BE2C (cell line): Measurements from ENCODE around the gene PSME1.

ENCODE experiments used
- DNase-seq: peaks from one replicate; pipeline ENCODE4 v3.0.0-alpha.2; 2020
- H3K27me3 ChIP-seq: fragments of 250-450 bp; sonication (Bioruptor Pico); 2 replicates; pipeline ENCODE4 v1.5.1; 2020; ENCODE audit warnings: mild to moderate bottlenecking
- H3K36me3 ChIP-seq: fragments of 250-450 bp; sonication (Bioruptor Pico); 2 replicates; pipeline ENCODE4 v1.5.1; 2020; ENCODE audit warnings: mild to moderate bottlenecking
- H3K4me1 ChIP-seq: fragments of 250-450 bp; sonication (Bioruptor Pico); 2 replicates; pipeline ENCODE4 v1.5.1; 2020
- H3K4me3 ChIP-seq: 2 replicates; pipeline ENCODE4 v1.5.1; 2011; ENCODE audit warnings: low read depth, low read length
- H3K9me3 ChIP-seq: fragments of 250-450 bp; sonication (Bioruptor Pico); 2 replicates; pipeline ENCODE4 v1.5.1; 2020
- CTCF ChIP-seq: IDR thresholded peaks from 2 replicates; pipeline ENCODE4 v1.5.1; 2012; ENCODE audit warnings: mild to moderate bottlenecking, low read depth, low read length

PSME1 gene

GRCh38 chr14:24123424-24124417 is 12.3 kb upstream of the PSME1 start:
- Histone ChIP-seq H3K4me3 (no peak overlapping the region), H3K4me1 (no peaks in the 10 kb centered on the region), H3K36me3 (peaks cover 14% of the 10 kb centered on the region), H3K27me3 (no peaks in the 10 kb centered on the region), H3K9me3 (no peaks in the 10 kb centered on the region)
- DNase-seq: no peak
- TF ChIP-seq CTCF: no peak

GRCh38 chr14:24126939-24127338 is 9.1 kb upstream of the PSME1 start:
- DNase-seq: no peak
- Histone ChIP-seq H3K9me3 (no peaks in the 10 kb centered on the region), H3K36me3 (no peaks in the 10 kb centered on the region), H3K4me3 (no peak overlapping the region), H3K27me3 (no peaks in the 10 kb centered on the region), H3K4me1 (no peaks in the 10 kb centered on the region)
- TF ChIP-seq CTCF: no peak

- no peaks in the 10 kb centered on the region for H3K36me3 ChIP-seq
- no peak for DNase-seq
- H3K4me1 ChIP-seq: no peaks in the 10 kb centered on the region
- no peak overlapping the region for H3K4me3 ChIP-seq
- H3K27me3 ChIP-seq: no peaks in the 10 kb centered on the region
- H3K9me3 ChIP-seq: no peaks in the 10 kb centered on the region
- TF ChIP-seq CTCF: no peak
These were observed 8.3 kb upstream of the PSME1 start for GRCh38 chr14:24127673-24128072.

GRCh38 chr14:24129410-24129998 is 6.5 kb upstream of the PSME1 start:
- no peak for DNase-seq
- no peaks in the 10 kb centered on the region for H3K4me1 ChIP-seq
- no peaks in the 10 kb centered on the region for H3K36me3 ChIP-seq
- TF ChIP-seq CTCF: no peak
- no peaks in the 10 kb centered on the region for H3K9me3 ChIP-seq
- H3K4me3 ChIP-seq: no peak overlapping the region
- H3K27me3 ChIP-seq: no peaks in the 10 kb centered on the region

GRCh38 chr14:24130380-24130716 is 5.6 kb upstream of the PSME1 start, which contains the start of gene FITM1:
TSS of gene FITM1 (plus strand) at chr14:24130659. CDS start at chr14:24131564, 905 bp downstream.
- no peaks in the 10 kb centered on the region for H3K27me3 ChIP-seq
- no peak for DNase-seq
- H3K4me3 ChIP-seq: no peak within 1 kb of the TSS
- no peaks in the 10 kb centered on the region for H3K36me3 ChIP-seq
- H3K4me1 ChIP-seq: no peaks in the 10 kb centered on the region
- no peaks in the 10 kb centered on the region for H3K9me3 ChIP-seq
- no peak for TF ChIP-seq CTCF
